GM23338 (cell line): Measurements from ENCODE around the gene LYSMD1. TPM values are rescaled to one million over a fixed set of nuclear protein-coding genes. Genes with fewer than 3 reads are reported as not detected.
A peak's percentile ranks its signal among the peaks of the same experiment; 100 is the strongest.

ENCODE experiments used
- ATAC-seq: fragments of 200-7000 bp; cut with Tn5 transposase; 3 replicates; pipeline ENCODE4 v1.9.1; 2020
- DNase-seq: peaks from one replicate; pipeline ENCODE4 v3.0.0-alpha.2; 2015; ENCODE audit warnings: low spot score
- H2AFZ ChIP-seq: fragments of 200-600 bp; sonication (generic); 2 replicates; pipeline ENCODE4 v1.8.0; 2016; ENCODE audit warnings: antibody characterized with exemption, mild to moderate bottlenecking, moderate library complexity
- H3F3A ChIP-seq: fragments of 200-600 bp; sonication (generic); replicated peaks from 2 replicates; pipeline ENCODE4 v1.8.0; 2017; ENCODE audit warnings: antibody characterized with exemption, mixed run types, low read depth
- H3K27ac ChIP-seq: fragments of 200-600 bp; sonication (generic); 2 replicates; pipeline ENCODE4 v1.6.1; 2016; ENCODE audit warnings: low read depth
- H3K27me3 ChIP-seq: fragments of 200-600 bp; sonication (generic); 2 replicates; pipeline ENCODE4 v1.8.0; 2016; ENCODE audit warnings: mild to moderate bottlenecking, mixed run types, moderate library complexity; ENCODE audit not compliant: insufficient read depth
- H3K36me3 ChIP-seq: fragments of 200-600 bp; sonication (generic); 2 replicates; pipeline ENCODE4 v1.8.0; 2016; ENCODE audit warnings: mild to moderate bottlenecking; ENCODE audit not compliant: insufficient read depth
- H3K4me1 ChIP-seq: fragments of 200-600 bp; sonication (generic); 2 replicates; pipeline ENCODE4 v1.8.0; 2016; ENCODE audit warnings: mild to moderate bottlenecking, moderate library complexity; ENCODE audit not compliant: insufficient read depth
- H3K4me2 ChIP-seq: fragments of 200-600 bp; sonication (generic); 2 replicates; pipeline ENCODE4 v1.7.1; 2017; ENCODE audit warnings: mixed run types
- H3K4me3 ChIP-seq: fragments of 200-600 bp; sonication (generic); 2 replicates; pipeline ENCODE4 v1.6.1; 2016; ENCODE audit warnings: mixed run types
- H3K79me2 ChIP-seq: fragments of 200-600 bp; sonication (generic); replicated peaks from 2 replicates; pipeline ENCODE4 v1.8.0; 2017; ENCODE audit warnings: mild to moderate bottlenecking; ENCODE audit not compliant: insufficient read depth
- H3K9me2 ChIP-seq: fragments of 200-600 bp; sonication (generic); 2 replicates; pipeline ENCODE4 v1.8.0; 2017; ENCODE audit not compliant: insufficient read depth
- H4K20me1 ChIP-seq: fragments of 200-600 bp; sonication (generic); replicated peaks from 2 replicates; pipeline ENCODE4 v1.8.0; 2017; ENCODE audit warnings: mild to moderate bottlenecking; ENCODE audit not compliant: insufficient read depth
- H3K27ac Mint-ChIP-seq: 2 replicates; pipeline ENCODE4 v1.8.0; 2020; ENCODE audit warnings: inconsistent platforms, mild to moderate bottlenecking, moderate library complexity, mixed read lengths
- H3K27me3 Mint-ChIP-seq: 3 replicates; pipeline ENCODE4 v1.8.0; 2022; ENCODE audit warnings: low read depth, mild to moderate bottlenecking, moderate library complexity, mixed read lengths, inconsistent platforms; ENCODE audit not compliant: insufficient read depth, poor library complexity
- H3K36me3 Mint-ChIP-seq: 3 replicates; pipeline ENCODE4 v1.8.0; 2021; ENCODE audit warnings: low read depth, mild to moderate bottlenecking, inconsistent platforms, moderate library complexity, mixed read lengths
- H3K4me1 Mint-ChIP-seq: 3 replicates; pipeline ENCODE4 v1.8.0; 2020; ENCODE audit warnings: mild to moderate bottlenecking, inconsistent platforms, mixed read lengths
- H3K4me3 Mint-ChIP-seq: 3 replicates; pipeline ENCODE4 v1.8.0; 2021; ENCODE audit warnings: moderate library complexity, mild to moderate bottlenecking, inconsistent platforms, mixed read lengths
- H3K9me3 Mint-ChIP-seq: 3 replicates; pipeline ENCODE4 v1.8.0; 2020; ENCODE audit warnings: moderate library complexity, mild to moderate bottlenecking, inconsistent platforms, mixed read lengths
- CTCF ChIP-seq, 2 experiments: fragments of 200-600 bp in 1 of 2; sonication (generic) in 1 of 2; conservative IDR thresholded peaks; 2 replicates each; pipeline versions ENCODE4 v1.5.1 to v1.6.1; 2016 to 2017; ENCODE audit warnings: antibody characterized with exemption in 2 of 2, low read depth in 2 of 2, mild to moderate bottlenecking in 2 of 2, moderate library complexity in 1 of 2
- EZH2 ChIP-seq: fragments of 200-600 bp; sonication (generic); IDR thresholded peaks from one replicate; pipeline ENCODE4 v1.8.0; 2017; ENCODE audit warnings: antibody characterized with exemption, mild to moderate bottlenecking, low read depth; ENCODE audit not compliant: unreplicated experiment
- EZH2phosphoT487 ChIP-seq: fragments of 200-600 bp; sonication (generic); IDR thresholded peaks from one replicate; pipeline ENCODE4 v1.8.1; 2018; ENCODE audit warnings: antibody characterized with exemption; ENCODE audit not compliant: unreplicated experiment
- JUNB ChIP-seq: IDR thresholded peaks from one replicate; pipeline ENCODE4 v1.6.1; 2016; ENCODE audit warnings: antibody characterized with exemption; ENCODE audit not compliant: unreplicated experiment
- NANOG ChIP-seq: IDR thresholded peaks from 2 replicates; pipeline ENCODE4 v1.6.1; 2016; ENCODE audit warnings: antibody characterized with exemption, borderline replicate concordance
- ZNF114 ChIP-seq: fragments of 250-450 bp; sonication (Bioruptor Pico); IDR thresholded peaks from 2 replicates; pipeline ENCODE4 v1.5.0; 2020; ENCODE audit warnings: mild to moderate bottlenecking, moderate library complexity
- ZNF331 ChIP-seq: fragments of 250-450 bp; sonication (Bioruptor Pico); IDR thresholded peaks from 2 replicates; pipeline ENCODE4 v1.5.0; 2020; ENCODE audit warnings: low read depth, mild to moderate bottlenecking, moderate library complexity
- polyA plus RNA-seq: library from polyadenylated mRNA; unstranded; fragments of >200 nt; fragmentation: Nextera tagmentation; extraction: Ambion mirVana; gene quantifications from 2 replicates; pipeline ENCODE4 v1.2.1, GENCODE V29; 2016
- total RNA-seq: library from RNA; depleted of rRNA; stranded (reverse); fragments of >200 nt; shearing (Covaris generic); gene quantifications from 2 replicates; pipeline ENCODE4 v1.2.3, GENCODE V29; 2014
- TF ChIP-seq, protein P1 (sequence below): IDR thresholded peaks from one replicate; pipeline ENCODE4 v1.6.1; 2018; ENCODE audit warnings: antibody characterized with exemption; ENCODE audit not compliant: unreplicated experiment
- TF ChIP-seq, protein P2 (sequence below): fragments of 250-450 bp; sonication (Bioruptor Pico); IDR thresholded peaks from 2 replicates; pipeline ENCODE4 v1.5.0; 2020; ENCODE audit warnings: mild to moderate bottlenecking, moderate library complexity

The LYSMD1 gene
- total and polyA plus RNA-seq, 2 experiments from 2014 or later = 3.6 to 6.4 TPM

DNA sequence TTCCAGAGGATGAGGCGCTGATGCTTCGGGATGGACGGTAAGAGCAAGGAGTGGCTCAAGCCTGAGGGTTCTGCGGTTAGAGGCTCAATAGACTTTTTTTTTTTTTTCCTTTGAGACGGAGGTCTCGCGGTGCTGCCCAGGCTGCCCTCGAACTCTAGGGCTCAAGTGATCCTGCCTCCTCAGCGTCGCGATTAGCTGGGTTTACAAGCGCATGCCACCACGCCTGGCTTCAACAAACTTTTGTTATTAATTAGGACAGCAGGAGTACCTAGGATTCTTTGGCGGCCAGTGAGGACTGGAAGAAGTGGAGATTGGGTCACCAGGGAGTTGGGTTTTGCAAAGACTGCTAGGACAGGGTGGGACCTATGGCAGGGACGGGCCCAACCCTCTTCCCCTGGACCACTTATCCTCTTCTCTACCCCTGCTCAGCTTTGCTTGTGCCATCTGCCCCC, 829 bp upstream of the LYSMD1 start:
- Mint-ChIP-seq H3K4me1 (peaks cover 16% of the 10 kb centered on the region), H3K27ac (peak overlapping the region; percentile 95; the same call in 1 of the 2 replicates), H3K27me3 (peaks cover 9% of the 10 kb centered on the region), H3K9me3 (peaks cover 3% of the 10 kb centered on the region; the same call in 1 of the 3 replicates), H3K4me3 (peak overlapping the region; percentile 97), H3K36me3 (peaks cover 38% of the 10 kb centered on the region)
- Histone ChIP-seq H3K4me3 (peak overlapping the region; percentile 66), H3F3A (0 out of 2 replicates have a peak, but pooled peaks cover 5% of the 10 kb centered on the region), H3K27ac (peak overlapping the region; percentile 0), H3K36me3 (peaks cover 7% of the 10 kb centered on the region; the same call in 1 of the 2 replicates), H3K4me1 (peaks cover 12% of the 10 kb centered on the region), H3K4me2 (peak overlapping the region; percentile 87), H4K20me1 (no peaks in the 10 kb centered on the region), H3K79me2 (peaks cover 8% of the 10 kb centered on the region), H3K9me2 (no peaks in the 10 kb centered on the region), H2AFZ (peak overlapping the region; percentile 34; the same call in 1 of the 2 replicates), H3K27me3 (no peaks in the 10 kb centered on the region)
- TF ChIP-seq, protein P1, sequence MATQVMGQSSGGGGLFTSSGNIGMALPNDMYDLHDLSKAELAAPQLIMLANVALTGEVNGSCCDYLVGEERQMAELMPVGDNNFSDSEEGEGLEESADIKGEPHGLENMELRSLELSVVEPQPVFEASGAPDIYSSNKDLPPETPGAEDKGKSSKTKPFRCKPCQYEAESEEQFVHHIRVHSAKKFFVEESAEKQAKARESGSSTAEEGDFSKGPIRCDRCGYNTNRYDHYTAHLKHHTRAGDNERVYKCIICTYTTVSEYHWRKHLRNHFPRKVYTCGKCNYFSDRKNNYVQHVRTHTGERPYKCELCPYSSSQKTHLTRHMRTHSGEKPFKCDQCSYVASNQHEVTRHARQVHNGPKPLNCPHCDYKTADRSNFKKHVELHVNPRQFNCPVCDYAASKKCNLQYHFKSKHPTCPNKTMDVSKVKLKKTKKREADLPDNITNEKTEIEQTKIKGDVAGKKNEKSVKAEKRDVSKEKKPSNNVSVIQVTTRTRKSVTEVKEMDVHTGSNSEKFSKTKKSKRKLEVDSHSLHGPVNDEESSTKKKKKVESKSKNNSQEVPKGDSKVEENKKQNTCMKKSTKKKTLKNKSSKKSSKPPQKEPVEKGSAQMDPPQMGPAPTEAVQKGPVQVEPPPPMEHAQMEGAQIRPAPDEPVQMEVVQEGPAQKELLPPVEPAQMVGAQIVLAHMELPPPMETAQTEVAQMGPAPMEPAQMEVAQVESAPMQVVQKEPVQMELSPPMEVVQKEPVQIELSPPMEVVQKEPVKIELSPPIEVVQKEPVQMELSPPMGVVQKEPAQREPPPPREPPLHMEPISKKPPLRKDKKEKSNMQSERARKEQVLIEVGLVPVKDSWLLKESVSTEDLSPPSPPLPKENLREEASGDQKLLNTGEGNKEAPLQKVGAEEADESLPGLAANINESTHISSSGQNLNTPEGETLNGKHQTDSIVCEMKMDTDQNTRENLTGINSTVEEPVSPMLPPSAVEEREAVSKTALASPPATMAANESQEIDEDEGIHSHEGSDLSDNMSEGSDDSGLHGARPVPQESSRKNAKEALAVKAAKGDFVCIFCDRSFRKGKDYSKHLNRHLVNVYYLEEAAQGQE = no peak
- TF ChIP-seq ZNF114 (CRISPR knock-in tag) (no peak), EZH2 (no peak), CTCF (conservative IDR thresholded peaks at IDR 0.05; ENCODE audit: low read depth in 2 of 2) (no peak), NANOG (no peak), JUNB (no peak), EZH2phosphoT487 (no peak), ZNF331 (CRISPR knock-in tag) (no peak)
- TF ChIP-seq, protein P2, sequence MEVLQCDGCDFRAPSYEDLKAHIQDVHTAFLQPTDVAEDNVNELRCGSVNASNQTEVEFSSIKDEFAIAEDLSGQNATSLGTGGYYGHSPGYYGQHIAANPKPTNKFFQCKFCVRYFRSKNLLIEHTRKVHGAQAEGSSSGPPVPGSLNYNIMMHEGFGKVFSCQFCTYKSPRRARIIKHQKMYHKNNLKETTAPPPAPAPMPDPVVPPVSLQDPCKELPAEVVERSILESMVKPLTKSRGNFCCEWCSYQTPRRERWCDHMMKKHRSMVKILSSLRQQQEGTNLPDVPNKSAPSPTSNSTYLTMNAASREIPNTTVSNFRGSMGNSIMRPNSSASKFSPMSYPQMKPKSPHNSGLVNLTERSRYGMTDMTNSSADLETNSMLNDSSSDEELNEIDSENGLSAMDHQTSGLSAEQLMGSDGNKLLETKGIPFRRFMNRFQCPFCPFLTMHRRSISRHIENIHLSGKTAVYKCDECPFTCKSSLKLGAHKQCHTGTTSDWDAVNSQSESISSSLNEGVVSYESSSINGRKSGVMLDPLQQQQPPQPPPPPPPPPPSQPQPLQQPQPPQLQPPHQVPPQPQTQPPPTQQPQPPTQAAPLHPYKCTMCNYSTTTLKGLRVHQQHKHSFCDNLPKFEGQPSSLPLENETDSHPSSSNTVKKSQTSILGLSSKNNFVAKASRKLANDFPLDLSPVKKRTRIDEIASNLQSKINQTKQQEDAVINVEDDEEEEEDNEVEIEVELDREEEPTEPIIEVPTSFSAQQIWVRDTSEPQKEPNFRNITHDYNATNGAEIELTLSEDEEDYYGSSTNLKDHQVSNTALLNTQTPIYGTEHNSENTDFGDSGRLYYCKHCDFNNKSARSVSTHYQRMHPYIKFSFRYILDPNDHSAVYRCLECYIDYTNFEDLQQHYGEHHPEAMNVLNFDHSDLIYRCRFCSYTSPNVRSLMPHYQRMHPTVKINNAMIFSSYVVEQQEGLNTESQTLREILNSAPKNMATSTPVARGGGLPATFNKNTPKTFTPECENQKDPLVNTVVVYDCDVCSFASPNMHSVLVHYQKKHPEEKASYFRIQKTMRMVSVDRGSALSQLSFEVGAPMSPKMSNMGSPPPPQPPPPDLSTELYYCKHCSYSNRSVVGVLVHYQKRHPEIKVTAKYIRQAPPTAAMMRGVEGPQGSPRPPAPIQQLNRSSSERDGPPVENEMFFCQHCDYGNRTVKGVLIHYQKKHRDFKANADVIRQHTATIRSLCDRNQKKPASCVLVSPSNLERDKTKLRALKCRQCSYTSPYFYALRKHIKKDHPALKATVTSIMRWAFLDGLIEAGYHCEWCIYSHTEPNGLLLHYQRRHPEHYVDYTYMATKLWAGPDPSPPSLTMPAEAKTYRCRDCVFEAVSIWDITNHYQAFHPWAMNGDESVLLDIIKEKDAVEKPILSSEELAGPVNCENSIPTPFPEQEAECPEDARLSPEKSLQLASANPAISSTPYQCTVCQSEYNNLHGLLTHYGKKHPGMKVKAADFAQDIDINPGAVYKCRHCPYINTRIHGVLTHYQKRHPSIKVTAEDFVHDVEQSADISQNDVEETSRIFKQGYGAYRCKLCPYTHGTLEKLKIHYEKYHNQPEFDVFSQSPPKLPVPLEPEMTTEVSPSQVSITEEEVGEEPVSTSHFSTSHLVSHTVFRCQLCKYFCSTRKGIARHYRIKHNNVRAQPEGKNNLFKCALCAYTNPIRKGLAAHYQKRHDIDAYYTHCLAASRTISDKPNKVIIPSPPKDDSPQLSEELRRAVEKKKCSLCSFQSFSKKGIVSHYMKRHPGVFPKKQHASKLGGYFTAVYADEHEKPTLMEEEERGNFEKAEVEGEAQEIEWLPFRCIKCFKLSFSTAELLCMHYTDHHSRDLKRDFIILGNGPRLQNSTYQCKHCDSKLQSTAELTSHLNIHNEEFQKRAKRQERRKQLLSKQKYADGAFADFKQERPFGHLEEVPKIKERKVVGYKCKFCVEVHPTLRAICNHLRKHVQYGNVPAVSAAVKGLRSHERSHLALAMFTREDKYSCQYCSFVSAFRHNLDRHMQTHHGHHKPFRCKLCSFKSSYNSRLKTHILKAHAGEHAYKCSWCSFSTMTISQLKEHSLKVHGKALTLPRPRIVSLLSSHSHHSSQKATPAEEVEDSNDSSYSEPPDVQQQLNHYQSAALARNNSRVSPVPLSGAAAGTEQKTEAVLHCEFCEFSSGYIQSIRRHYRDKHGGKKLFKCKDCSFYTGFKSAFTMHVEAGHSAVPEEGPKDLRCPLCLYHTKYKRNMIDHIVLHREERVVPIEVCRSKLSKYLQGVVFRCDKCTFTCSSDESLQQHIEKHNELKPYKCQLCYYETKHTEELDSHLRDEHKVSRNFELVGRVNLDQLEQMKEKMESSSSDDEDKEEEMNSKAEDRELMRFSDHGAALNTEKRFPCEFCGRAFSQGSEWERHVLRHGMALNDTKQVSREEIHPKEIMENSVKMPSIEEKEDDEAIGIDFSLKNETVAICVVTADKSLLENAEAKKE (CRISPR knock-in tag) = no peak
- ATAC-seq (peak; percentile 8), DNase-seq (peak; percentile 59)
